ENCODE measurements around the gene MTAP.

Gene MTAP

GRCh38 chr9:21810388-21810787 lies 8.0 kb downstream of the MTAP start:
- Histone ChIP-seq H3K36me3 (replicated peaks; ENCODE audit: insufficient read depth, low read length) (no peaks in the 10 kb centered on the region), H3K9me3 (replicated peaks; ENCODE audit: insufficient read depth, low read length) (no peaks in the 10 kb centered on the region), H4K20me1 (ENCODE audit: insufficient read depth, low read length) (no peaks in the 10 kb centered on the region), H3K9me2 (replicated peaks; ENCODE audit: insufficient read depth, low read length) (no peaks in the 10 kb centered on the region), H2AFZ (ENCODE audit: low read length) (no peak overlapping the region), H3K27me3 (replicated peaks; ENCODE audit: insufficient read depth, low read length) (no peaks in the 10 kb centered on the region), H3K4me2 (ENCODE audit: low read depth, low read length) (no peak overlapping the region), H3K79me2 (ENCODE audit: low read length) (peaks cover 67% of the 10 kb centered on the region), H3K4me3 (ENCODE audit: low read length) (no peak overlapping the region), H3K9ac (ENCODE audit: low read length) (no peak overlapping the region), H3F3A (ENCODE audit: insufficient read depth, low read length) (no peaks in the 10 kb centered on the region), H3K4me1 (ENCODE audit: low read length) (peaks cover 6% of the 10 kb centered on the region; the same call in 1 of the 2 replicates), H3K27ac (ENCODE audit: low read length) (no peak overlapping the region)
- DNase-seq: no peak
- no peak for TF ChIP-seq EZH2phosphoT487 (IDR thresholded peaks at IDR 0.05; ENCODE audit: low read length)
- TF ChIP-seq CTCF (IDR thresholded peaks at IDR 0.05; ENCODE audit: low read length): no peak
- no peak for TF ChIP-seq EZH2 (optimal IDR thresholded peaks at IDR 0.05; ENCODE audit: low read depth, low read length)

GRCh38 chr9:21810881-21811280 lies 8.4 kb downstream of the MTAP start:
- peaks cover 66% of the 10 kb centered on the region for H3K79me2 ChIP-seq (ENCODE audit: low read length)
- no peaks in the 10 kb centered on the region for H3F3A ChIP-seq (ENCODE audit: insufficient read depth, low read length)
- peaks cover 3% of the 10 kb centered on the region; the same call in 1 of the 2 replicates for H3K36me3 ChIP-seq (replicated peaks; ENCODE audit: insufficient read depth, low read length)
- no peaks in the 10 kb centered on the region for H3K9me3 ChIP-seq (replicated peaks; ENCODE audit: insufficient read depth, low read length)
- DNase-seq: no peak
- H3K9ac ChIP-seq (ENCODE audit: low read length): no peak overlapping the region
- H3K27me3 ChIP-seq (replicated peaks; ENCODE audit: insufficient read depth, low read length): no peaks in the 10 kb centered on the region
- no peak overlapping the region for H3K4me2 ChIP-seq (ENCODE audit: low read depth, low read length)
- H3K4me3 ChIP-seq (ENCODE audit: low read length): no peak overlapping the region
- H3K9me2 ChIP-seq (replicated peaks; ENCODE audit: insufficient read depth, low read length): no peaks in the 10 kb centered on the region
- no peaks in the 10 kb centered on the region for H4K20me1 ChIP-seq (ENCODE audit: insufficient read depth, low read length)
- TF ChIP-seq CTCF (IDR thresholded peaks at IDR 0.05; ENCODE audit: low read length): no peak
- TF ChIP-seq EZH2phosphoT487 (IDR thresholded peaks at IDR 0.05; ENCODE audit: low read length): no peak
- H3K27ac ChIP-seq (ENCODE audit: low read length): no peak overlapping the region
- H3K4me1 ChIP-seq (ENCODE audit: low read length): peaks cover 6% of the 10 kb centered on the region; the same call in 1 of the 2 replicates
- no peak overlapping the region for H2AFZ ChIP-seq (ENCODE audit: low read length)

DNA sequence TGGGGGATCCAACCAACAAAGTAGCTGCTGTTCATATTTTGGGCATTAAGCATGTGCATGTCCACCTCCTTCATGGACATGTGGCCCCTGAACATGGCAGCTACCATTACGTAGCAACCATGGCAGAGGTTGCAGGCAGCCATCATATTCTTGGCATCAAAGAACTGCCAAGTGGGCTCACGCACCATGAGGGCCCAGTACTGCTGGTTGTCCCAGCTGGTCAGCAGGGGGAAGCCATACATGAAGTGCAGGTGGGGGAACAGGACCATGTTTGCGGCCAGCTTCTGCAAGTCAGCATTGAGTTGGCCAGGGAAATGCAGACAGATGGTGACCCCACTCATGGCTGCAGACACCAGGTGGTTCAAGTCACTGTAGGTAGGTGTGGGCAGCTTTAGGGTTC lies 9.5 kb downstream of the MTAP start:
- peaks cover 66% of the 10 kb centered on the region for H3K79me2 ChIP-seq (ENCODE audit: low read length)
- no peak overlapping the region for H3K9ac ChIP-seq (ENCODE audit: low read length)
- no peak for DNase-seq
- H4K20me1 ChIP-seq (ENCODE audit: insufficient read depth, low read length): no peaks in the 10 kb centered on the region
- no peaks in the 10 kb centered on the region for H3K9me3 ChIP-seq (replicated peaks; ENCODE audit: insufficient read depth, low read length)
- peaks cover 6% of the 10 kb centered on the region; the same call in 1 of the 2 replicates for H3K4me1 ChIP-seq (ENCODE audit: low read length)
- no peak overlapping the region for H3K4me3 ChIP-seq (ENCODE audit: low read length)
- no peak overlapping the region for H3K4me2 ChIP-seq (ENCODE audit: low read depth, low read length)
- TF ChIP-seq EZH2 (optimal IDR thresholded peaks at IDR 0.05; ENCODE audit: low read depth, low read length) (no peak), EZH2phosphoT487 (IDR thresholded peaks at IDR 0.05; ENCODE audit: low read length) (no peak), CTCF (IDR thresholded peaks at IDR 0.05; ENCODE audit: low read length) (no peak)
- H2AFZ ChIP-seq (ENCODE audit: low read length): no peak overlapping the region
- no peaks in the 10 kb centered on the region for H3K9me2 ChIP-seq (replicated peaks; ENCODE audit: insufficient read depth, low read length)
- H3F3A ChIP-seq (ENCODE audit: insufficient read depth, low read length): no peaks in the 10 kb centered on the region
- peaks cover 5% of the 10 kb centered on the region; the same call in 1 of the 2 replicates for H3K36me3 ChIP-seq (replicated peaks; ENCODE audit: insufficient read depth, low read length)
- no peak overlapping the region for H3K27ac ChIP-seq (ENCODE audit: low read length)
- no peaks in the 10 kb centered on the region for H3K27me3 ChIP-seq (replicated peaks; ENCODE audit: insufficient read depth, low read length)

All from MM.1S (cell line).